Gastrocnemius medialis (tissue), 4 donors: ENCODE results near the gene TTLL8.

Experiments
- POLR2A ChIP-seq, 2 donors: fragments of 450-650 bp; IDR thresholded peaks; one replicate each; pipeline ENCODE4 v1.6.1; 2017; ENCODE audit warnings: antibody characterized with exemption in 2 of 2, mild to moderate bottlenecking in 2 of 2, moderate library complexity in 2 of 2
- TF ChIP-seq, protein P1 (sequence below), 5 experiments: fragments of 450-650 bp in 3 of 5; fragments of 200-600 bp in 2 of 5; sonication (generic) in 2 of 5; IDR thresholded peaks in 4 of 5; conservative IDR thresholded peaks in 1 of 5; 1 replicate in 4 of 5; 2 replicates in 1 of 5; pipeline ENCODE4 v1.5.1; 2016 to 2019; ENCODE audit warnings: antibody characterized with exemption in 5 of 5, mild to moderate bottlenecking in 3 of 5, moderate library complexity in 3 of 5

DNA sequence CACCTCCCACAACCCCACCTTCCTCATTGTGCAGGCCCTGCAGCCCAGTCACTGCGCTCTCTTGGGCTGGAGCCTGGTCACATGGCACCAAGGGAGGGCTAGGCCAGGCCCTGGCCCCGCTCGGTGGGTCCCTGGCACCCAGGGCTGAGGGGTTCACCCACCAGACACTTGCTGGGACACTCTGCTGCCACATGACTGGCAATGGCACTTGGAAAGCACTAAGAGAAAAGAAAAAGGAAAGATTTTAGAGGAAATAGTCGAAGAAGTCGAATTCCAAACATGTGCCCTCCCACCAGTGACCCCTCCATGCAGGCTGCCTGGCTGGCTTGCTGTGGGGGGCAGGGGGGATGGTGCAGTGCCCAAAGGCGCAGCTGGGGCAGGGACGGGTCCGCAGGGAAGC, 12.3 kb upstream of the TTLL8 start:
- TF ChIP-seq, protein P1, sequence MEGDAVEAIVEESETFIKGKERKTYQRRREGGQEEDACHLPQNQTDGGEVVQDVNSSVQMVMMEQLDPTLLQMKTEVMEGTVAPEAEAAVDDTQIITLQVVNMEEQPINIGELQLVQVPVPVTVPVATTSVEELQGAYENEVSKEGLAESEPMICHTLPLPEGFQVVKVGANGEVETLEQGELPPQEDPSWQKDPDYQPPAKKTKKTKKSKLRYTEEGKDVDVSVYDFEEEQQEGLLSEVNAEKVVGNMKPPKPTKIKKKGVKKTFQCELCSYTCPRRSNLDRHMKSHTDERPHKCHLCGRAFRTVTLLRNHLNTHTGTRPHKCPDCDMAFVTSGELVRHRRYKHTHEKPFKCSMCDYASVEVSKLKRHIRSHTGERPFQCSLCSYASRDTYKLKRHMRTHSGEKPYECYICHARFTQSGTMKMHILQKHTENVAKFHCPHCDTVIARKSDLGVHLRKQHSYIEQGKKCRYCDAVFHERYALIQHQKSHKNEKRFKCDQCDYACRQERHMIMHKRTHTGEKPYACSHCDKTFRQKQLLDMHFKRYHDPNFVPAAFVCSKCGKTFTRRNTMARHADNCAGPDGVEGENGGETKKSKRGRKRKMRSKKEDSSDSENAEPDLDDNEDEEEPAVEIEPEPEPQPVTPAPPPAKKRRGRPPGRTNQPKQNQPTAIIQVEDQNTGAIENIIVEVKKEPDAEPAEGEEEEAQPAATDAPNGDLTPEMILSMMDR (IDR thresholded peaks at IDR 0.05 in 4 of 5, conservative IDR thresholded peaks at IDR 0.05 in 1 of 5), result no peak
- TF ChIP-seq POLR2A (IDR thresholded peaks at IDR 0.05), result no peak
